HCT116 (cell line): ENCODE results near the gene BTD. TPM values are rescaled to one million over a fixed set of nuclear protein-coding genes. Genes with fewer than 3 reads are reported as not detected.

ENCODE experiments used
- ATAC-seq: fragments of 200-7000 bp; cut with Tn5 transposase; 2 replicates; pipeline ENCODE4 v1.9.1; 2020; ENCODE audit warnings: mild to moderate bottlenecking, moderate library complexity
- BruUV-seq: library from RNA; stranded (reverse); fragments of 400-500 nt; replicated peaks from 2 replicates; lab custom pipeline; 2021; lab: Mats Ljungman, UMichigan
- CTCF ChIA-PET: fragments of 300-600 bp; sonication (Branson Sonifier 250); formaldehyde crosslinking; loops from one replicate; lab custom pipeline; 2021; ENCODE audit warnings: antibody characterized with exemption; lab: Charles Lee
- POLR2A ChIA-PET: fragments of 300-600, 350-600 bp; sonication (Branson Sonifier 250); formaldehyde crosslinking; loops from one replicate; lab custom pipeline; 2021; ENCODE audit warnings: antibody characterized with exemption; lab: Charles Lee
- RAD21 ChIA-PET, 2 experiments: fragments of 300-600 bp; sonication (Branson Sonifier 250); formaldehyde crosslinking; loops; one replicate each; lab custom pipeline; 2023; ENCODE audit warnings: low total read pairs in 2 of 2; ENCODE audit not compliant: uncharacterized antibody in 2 of 2, unreplicated experiment in 2 of 2, low non-redundant PET in 1 of 2; lab: Charles Lee
- DNase-seq: peaks from one replicate; pipeline ENCODE4 v3.0.0-alpha.2; 2010; ENCODE audit warnings: low read depth, low spot score
- H2AFZ ChIP-seq: fragments of 200-600 bp; shearing (Covaris generic), sonication (generic); 2 replicates; pipeline ENCODE4 v1.6.1; 2017; ENCODE audit warnings: low read depth, mixed run types, mixed read lengths, antibody characterized with exemption, low read length; ENCODE audit not compliant: poor library complexity, severe bottlenecking
- H3K27ac ChIP-seq: 2 replicates; pipeline ENCODE4 v1.5.1; 2012; ENCODE audit warnings: low read depth, low read length
- H3K27me3 ChIP-seq: fragments of 200-600 bp; sonication (generic); 2 replicates; pipeline ENCODE4 v1.6.1; 2016; ENCODE audit warnings: mixed run types, low read length, mixed read lengths; ENCODE audit not compliant: insufficient read depth
- H3K36me3 ChIP-seq, 2 experiments: fragments of 200-500 bp in 1 of 2; fragments of 200-600 bp in 1 of 2; sonication (Bioruptor generic) in 1 of 2; sonication (generic) in 1 of 2; 2 replicates each; pipeline versions ENCODE4 v1.5.1 to v1.6.1; 2014 to 2016; ENCODE audit warnings: low read length in 2 of 2, inconsistent platforms in 1 of 2, mixed read lengths in 1 of 2, mixed run types in 1 of 2; ENCODE audit not compliant: insufficient read depth in 2 of 2, control insufficient read depth in 1 of 2
- H3K4me1 ChIP-seq, 2 experiments: fragments of 200-600 bp in 1 of 2; sonication (generic) in 1 of 2; 2 replicates each; pipeline versions ENCODE4 v1.5.1 to v1.6.1; 2012 to 2017; ENCODE audit warnings: low read length in 2 of 2, inconsistent platforms in 1 of 2, mild to moderate bottlenecking in 1 of 2, mixed read lengths in 1 of 2, mixed run types in 1 of 2, moderate library complexity in 1 of 2; ENCODE audit not compliant: insufficient read depth in 2 of 2, control insufficient read depth in 1 of 2
- H3K4me2 ChIP-seq: fragments of 200-600 bp; sonication (generic); 2 replicates; pipeline ENCODE4 v1.6.1; 2017; ENCODE audit warnings: mixed run types, low read length, mixed read lengths
- H3K4me3 ChIP-seq, 2 experiments: fragments of 200-600 bp in 1 of 2; sonication (generic) in 1 of 2; replicated peaks in 1 of 2; 2 replicates each; pipeline ENCODE4 v1.5.1; 2011 to 2016; ENCODE audit warnings: low read length in 2 of 2, control low read depth in 1 of 2, low read depth in 1 of 2, mild to moderate bottlenecking in 1 of 2, mixed read lengths in 1 of 2, mixed run types in 1 of 2
- H3K79me2 ChIP-seq: fragments of 200-600 bp; sonication (generic); 2 replicates; pipeline ENCODE4 v1.6.1; 2017; ENCODE audit warnings: mild to moderate bottlenecking, mixed run types, low read length, moderate library complexity, mixed read lengths; ENCODE audit not compliant: insufficient read depth
- H3K9ac ChIP-seq: fragments of 200-600 bp; sonication (generic); 2 replicates; pipeline ENCODE4 v1.6.1; 2016; ENCODE audit warnings: low read length, mixed read lengths
- H3K9me2 ChIP-seq: fragments of 200-600 bp; sonication (generic), shearing (Covaris generic); 2 replicates; pipeline ENCODE4 v1.6.1; 2017; ENCODE audit warnings: mixed run types, mild to moderate bottlenecking, moderate library complexity; ENCODE audit not compliant: insufficient read depth
- H3K9me3 ChIP-seq, 2 experiments: fragments of 200-500 bp in 1 of 2; fragments of 200-600 bp in 1 of 2; sonication (Bioruptor generic) in 1 of 2; sonication (generic) in 1 of 2; 2 replicates each; pipeline ENCODE4 v1.6.1; 2014 to 2017; ENCODE audit warnings: low read length in 2 of 2, mixed read lengths in 2 of 2, inconsistent platforms in 1 of 2, low read depth in 1 of 2, mild to moderate bottlenecking in 1 of 2, mixed run types in 1 of 2, moderate library complexity in 1 of 2; ENCODE audit not compliant: control insufficient read depth in 1 of 2, insufficient read depth in 1 of 2
- H4K20me1 ChIP-seq: fragments of 200-600 bp; sonication (generic), shearing (Covaris generic); 2 replicates; pipeline ENCODE4 v1.6.1; 2017; ENCODE audit warnings: mixed run types, mild to moderate bottlenecking, moderate library complexity; ENCODE audit not compliant: insufficient read depth
- FOSL1 ChIP-seq: IDR thresholded peaks from 2 replicates; pipeline ENCODE4 v1.6.1; 2012; ENCODE audit warnings: low read depth
- JUND ChIP-seq: IDR thresholded peaks from 2 replicates; pipeline ENCODE4 v1.6.1; 2012
- POLR2A ChIP-seq: IDR thresholded peaks from 2 replicates; pipeline ENCODE4 v1.7.0; 2011; ENCODE audit warnings: borderline replicate concordance; ENCODE audit not compliant: insufficient read depth, insufficient read length; ENCODE audit errors: extremely low read depth
- SP1 ChIP-seq: IDR thresholded peaks from 2 replicates; pipeline ENCODE4 v1.6.1; 2012; ENCODE audit warnings: low read depth
- YY1 ChIP-seq: IDR thresholded peaks from 2 replicates; pipeline ENCODE4 v1.6.1; 2011; ENCODE audit warnings: low read length, low read depth, moderate library complexity, mild to moderate bottlenecking; ENCODE audit not compliant: insufficient replicate concordance; ENCODE audit errors: extremely low read depth
- ZNF274 ChIP-seq: fragments of 200-500 bp; sonication (Bioruptor generic); IDR thresholded peaks from 2 replicates; pipeline ENCODE4 v1.6.1; 2014; ENCODE audit warnings: mild to moderate bottlenecking, low read depth, low read length, inconsistent platforms
- intact Hi-C: fragments of 100-400 bp; cut with micrococcal nuclease; formaldehyde crosslinking; loops from 2 replicates; pipeline ENCODE4 v1.10.0; 2022
- total RNA-seq: library from RNA; stranded (reverse); gene quantifications from one replicate; pipeline ENCODE4 v1.2.1, GENCODE V29; 2021; ENCODE audit not compliant: unreplicated experiment
- TF ChIP-seq, protein P1 (sequence below), 3 experiments: fragments of 200-600 bp in 1 of 3; sonication (generic) in 1 of 3; IDR thresholded peaks in 2 of 3; conservative IDR thresholded peaks in 1 of 3; 2 replicates each; pipeline ENCODE4 v1.5.1; 2012 to 2017; ENCODE audit warnings: low read depth in 2 of 3, low read length in 2 of 3, antibody characterized with exemption in 1 of 3, borderline replicate concordance in 1 of 3, control low read depth in 1 of 3, mild to moderate bottlenecking in 1 of 3, mixed read lengths in 1 of 3, mixed run types in 1 of 3, moderate library complexity in 1 of 3; ENCODE audit not compliant: insufficient read depth in 1 of 3
- TF ChIP-seq, protein P2 (sequence below): IDR thresholded peaks from 2 replicates; pipeline ENCODE4 v1.6.1; 2012
- TF ChIP-seq, protein P3 (sequence below): IDR thresholded peaks from 2 replicates; pipeline ENCODE4 v1.6.1; 2012

Gene BTD
- total RNA-seq, 1 experiment from 2014 or later = 5.0 TPM

DNA sequence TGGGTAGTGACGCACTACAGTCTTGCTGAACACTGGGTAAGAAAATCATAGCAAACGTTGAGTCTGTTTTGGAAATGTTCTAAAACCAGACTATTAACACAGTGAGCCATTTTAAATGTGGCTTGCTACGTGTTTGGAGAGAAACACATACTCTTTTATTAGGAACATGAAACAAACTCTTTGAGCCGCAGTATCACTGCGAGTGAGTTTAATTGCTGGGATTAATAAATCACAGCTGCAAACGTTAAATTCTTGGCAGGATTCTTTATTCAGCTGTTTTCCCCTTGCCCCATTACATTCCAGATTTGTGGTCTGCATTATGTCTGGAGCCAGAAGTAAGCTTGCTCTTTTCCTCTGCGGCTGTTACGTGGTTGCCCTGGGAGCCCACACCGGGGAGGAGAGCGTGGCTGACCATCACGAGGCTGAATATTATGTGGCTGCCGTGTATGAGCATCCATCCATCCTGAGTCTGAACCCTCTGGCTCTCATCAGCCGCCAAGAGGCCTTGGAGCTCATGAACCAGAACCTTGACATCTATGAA lies 33.6 kb downstream of the BTD start:
- Histone ChIP-seq H3K9me3 (no peaks in the 10 kb centered on the region), H3K27me3 (no peaks in the 10 kb centered on the region), H3K36me3 (no peaks in the 10 kb centered on the region), H4K20me1 (no peaks in the 10 kb centered on the region), H3K9ac (peak overlapping the region; percentile 62), H3K4me1 (peaks cover 35 to 85% of the 10 kb centered on the region in 2 experiments), H3K4me2 (peak overlapping the region; percentile 91), H2AFZ (peak overlapping the region; percentile 75), H3K79me2 (no peaks in the 10 kb centered on the region), H3K4me3 (peak overlapping the region in 1 of 2 experiments; percentile 52; a peak in 2 of 4 replicates), H3K27ac (peak overlapping the region; percentile 72), H3K9me2 (no peaks in the 10 kb centered on the region)
- no peak for DNase-seq
- ChIA-PET RAD21 (no interaction called here), POLR2A (interaction anchor here (1.1 to 2.2 kb wide), 2 partner anchors 11 to 34 kb away, joined by 3 to 5 read pairs; partner anchors contain the start of genes BTD and HACL1), CTCF (no interaction called here)
- no TSS peak for BruUV-seq
- ATAC-seq = 0 out of 2 replicates have a peak, but pooled peaks have one; percentile 1
- TF ChIP-seq SP1 = no peak
- TF ChIP-seq POLR2A = no peak
- TF ChIP-seq, protein P1, sequence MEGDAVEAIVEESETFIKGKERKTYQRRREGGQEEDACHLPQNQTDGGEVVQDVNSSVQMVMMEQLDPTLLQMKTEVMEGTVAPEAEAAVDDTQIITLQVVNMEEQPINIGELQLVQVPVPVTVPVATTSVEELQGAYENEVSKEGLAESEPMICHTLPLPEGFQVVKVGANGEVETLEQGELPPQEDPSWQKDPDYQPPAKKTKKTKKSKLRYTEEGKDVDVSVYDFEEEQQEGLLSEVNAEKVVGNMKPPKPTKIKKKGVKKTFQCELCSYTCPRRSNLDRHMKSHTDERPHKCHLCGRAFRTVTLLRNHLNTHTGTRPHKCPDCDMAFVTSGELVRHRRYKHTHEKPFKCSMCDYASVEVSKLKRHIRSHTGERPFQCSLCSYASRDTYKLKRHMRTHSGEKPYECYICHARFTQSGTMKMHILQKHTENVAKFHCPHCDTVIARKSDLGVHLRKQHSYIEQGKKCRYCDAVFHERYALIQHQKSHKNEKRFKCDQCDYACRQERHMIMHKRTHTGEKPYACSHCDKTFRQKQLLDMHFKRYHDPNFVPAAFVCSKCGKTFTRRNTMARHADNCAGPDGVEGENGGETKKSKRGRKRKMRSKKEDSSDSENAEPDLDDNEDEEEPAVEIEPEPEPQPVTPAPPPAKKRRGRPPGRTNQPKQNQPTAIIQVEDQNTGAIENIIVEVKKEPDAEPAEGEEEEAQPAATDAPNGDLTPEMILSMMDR (IDR thresholded peaks at IDR 0.05 in 2 of 3, conservative IDR thresholded peaks at IDR 0.05 in 1 of 3; ENCODE audit: borderline replicate concordance in 1 of 3, insufficient read depth in 1 of 3, low read depth in 2 of 3, low read length in 2 of 3) = no peak
- no peak for TF ChIP-seq JUND
- intact Hi-C loops = loop anchor here (10.0 kb wide), 1 partner anchor 410 kb away; no protein-coding TSS in a partner anchor

DNA sequence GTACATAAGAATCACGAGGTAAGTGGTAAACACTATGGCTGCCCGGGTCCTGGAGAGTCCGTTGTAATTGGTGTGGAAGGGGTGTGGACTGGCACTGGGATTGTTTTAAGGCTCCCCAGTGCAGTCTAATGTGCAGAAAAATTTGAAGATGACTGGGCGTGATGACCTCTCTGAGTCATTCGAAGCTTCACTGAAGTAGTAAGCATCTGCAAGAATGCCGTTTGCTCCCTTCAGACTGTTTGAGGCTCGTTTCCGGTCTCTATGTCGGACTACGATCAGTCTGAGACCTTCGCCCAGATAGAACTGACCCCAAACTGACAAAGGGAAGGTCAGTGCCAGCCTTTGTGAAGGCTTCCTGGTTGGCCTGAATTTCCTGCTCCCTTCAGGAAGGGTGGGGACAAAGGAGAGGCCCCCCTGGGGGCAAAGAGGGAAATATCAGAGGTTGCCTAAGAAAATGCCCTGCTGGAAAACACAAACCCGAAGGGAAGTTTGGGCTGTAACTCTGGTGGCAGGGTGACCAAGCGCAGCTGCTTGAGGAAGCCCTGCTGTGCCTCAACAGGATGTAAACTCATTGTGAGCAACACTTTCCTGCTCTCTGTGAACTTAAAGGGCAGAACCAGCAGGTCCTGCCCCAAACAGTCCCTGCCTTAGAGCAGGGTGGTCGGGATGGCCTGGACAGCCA lies 34.6 kb downstream of the BTD start:
- H2AFZ ChIP-seq = peak overlapping the region; percentile 75
- H3K9me2 ChIP-seq = no peaks in the 10 kb centered on the region
- peak overlapping the region; percentile 72 for H3K27ac ChIP-seq
- no peaks in the 10 kb centered on the region for H3K79me2 ChIP-seq
- H3K27me3 ChIP-seq = no peaks in the 10 kb centered on the region
- ChIA-PET CTCF (no interaction called here), RAD21 (interaction anchor here in 1 of 2 experiments (0.6 kb wide), 1 partner anchor 132 kb away, joined by 3 read pairs; no protein-coding TSS in a partner anchor), POLR2A (interaction anchor here (1.1 to 1.9 kb wide), 2 partner anchors 10 to 35 kb away, joined by 3 to 9 read pairs; partner anchors contain the start of genes BTD and HACL1)
- intact Hi-C loops = loop anchor here (10.0 kb wide), 1 partner anchor 409 kb away; no protein-coding TSS in a partner anchor
- ATAC-seq = peak; percentile 75
- peak overlapping the region; percentile 26 to 52 for H3K4me3 ChIP-seq
- H3K9me3 ChIP-seq = no peaks in the 10 kb centered on the region
- peak overlapping the region; percentile 91 for H3K4me2 ChIP-seq
- H4K20me1 ChIP-seq = no peaks in the 10 kb centered on the region
- H3K9ac ChIP-seq = peak overlapping the region; percentile 62
- peak; percentile 67 for DNase-seq
- peaks cover 26 to 76% of the 10 kb centered on the region in 2 experiments for H3K4me1 ChIP-seq
- H3K36me3 ChIP-seq = no peaks in the 10 kb centered on the region
- TSS peak; percentile 82 for BruUV-seq
- TF ChIP-seq ZNF274 (no peak), FOSL1 (peak; percentile 67), SP1 (peak; percentile 54), YY1 (no peak)
- TF ChIP-seq, protein P2, sequence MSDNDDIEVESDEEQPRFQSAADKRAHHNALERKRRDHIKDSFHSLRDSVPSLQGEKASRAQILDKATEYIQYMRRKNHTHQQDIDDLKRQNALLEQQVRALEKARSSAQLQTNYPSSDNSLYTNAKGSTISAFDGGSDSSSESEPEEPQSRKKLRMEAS = peak; percentile 60; the same call in 1 of the 2 replicates
- TF ChIP-seq, protein P1 (IDR thresholded peaks at IDR 0.05 in 2 of 3, conservative IDR thresholded peaks at IDR 0.05 in 1 of 3; ENCODE audit: borderline replicate concordance in 1 of 3, insufficient read depth in 1 of 3, low read depth in 2 of 3, low read length in 2 of 3) = no peak
- TF ChIP-seq, protein P3, sequence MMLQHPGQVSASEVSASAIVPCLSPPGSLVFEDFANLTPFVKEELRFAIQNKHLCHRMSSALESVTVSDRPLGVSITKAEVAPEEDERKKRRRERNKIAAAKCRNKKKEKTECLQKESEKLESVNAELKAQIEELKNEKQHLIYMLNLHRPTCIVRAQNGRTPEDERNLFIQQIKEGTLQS = no peak
